T-cell (primary cell): ENCODE results near the gene PTPRD. TPM values are rescaled to one million over a fixed set of nuclear protein-coding genes. Genes with fewer than 3 reads are reported as not detected.
"Not testable (repeated sequence)": the region's sequence is repeated elsewhere in the genome, so short reads cannot be mapped to it uniquely, and the experiment has no call there.

ENCODE experiments used
- ATAC-seq, 4 experiments: fragments of 200-7000 bp in 3 of 4; fragments of 150-1000 bp in 1 of 4; cut with Tn5 transposase; replicated peaks in 1 of 4; 1 replicate in 3 of 4; 2 replicates in 1 of 4; pipeline ENCODE4 v1.10.0; 2021; ENCODE audit warnings: moderate library complexity in 3 of 4, mild to moderate bottlenecking in 2 of 4, moderate number of reproducible peaks in 1 of 4
- CTCF ChIA-PET, 2 donors: fragments of 300-600 bp; sonication (Branson Sonifier 250); formaldehyde crosslinking; loops; one replicate each; lab custom pipeline; 2022; ENCODE audit warnings: antibody characterized with exemption in 2 of 2; lab: Charles Lee
- POLR2A ChIA-PET, 2 donors: fragments of 300-600 bp; sonication (Branson Sonifier 250); formaldehyde crosslinking; loops; one replicate each; lab custom pipeline; 2022; ENCODE audit warnings: antibody characterized with exemption in 2 of 2; lab: Charles Lee
- DNase-seq, 35 experiments: peaks; one replicate each; pipeline versions ENCODE4 v3.0.0 to v3.0.0-alpha.2; 2013 to 2023
- H3K27ac ChIP-seq: one replicate; pipeline ENCODE4 v1.5.1; 2013; ENCODE audit warnings: low read length
- H3K27me3 ChIP-seq, 2 experiments: replicated peaks in 1 of 2; 1 replicate in 1 of 2; 2 replicates in 1 of 2; pipeline versions ENCODE4 v1.6.1 to v1.7.0; 2013; ENCODE audit warnings: low read length in 1 of 2, mixed read lengths in 1 of 2; ENCODE audit not compliant: control insufficient read depth in 2 of 2, insufficient read depth in 2 of 2; ENCODE audit errors: extremely low read depth in 1 of 2
- H3K36me3 ChIP-seq, 2 donors: 1 replicate in 1 of 2; 2 replicates in 1 of 2; pipeline versions ENCODE4 v1.6.1 to v1.7.0; 2013; ENCODE audit warnings: low read length in 1 of 2; ENCODE audit not compliant: control insufficient read depth in 2 of 2, insufficient read depth in 1 of 2; ENCODE audit errors: extremely low read depth in 1 of 2
- H3K4me1 ChIP-seq, 2 experiments: 1 replicate in 1 of 2; 2 replicates in 1 of 2; pipeline versions ENCODE4 v1.6.1 to v1.7.0; 2013; ENCODE audit warnings: low read length in 2 of 2, mixed read lengths in 1 of 2; ENCODE audit not compliant: insufficient read depth in 2 of 2, control insufficient read depth in 1 of 2; ENCODE audit errors: extremely low read depth in 1 of 2
- H3K4me3 ChIP-seq, 2 donors: 1 replicate in 1 of 2; 2 replicates in 1 of 2; pipeline versions ENCODE4 v1.5.1 to v1.7.0; 2013; ENCODE audit warnings: mild to moderate bottlenecking in 2 of 2, low read length in 1 of 2, moderate library complexity in 1 of 2; ENCODE audit not compliant: control insufficient read depth in 1 of 2; ENCODE audit errors: extremely low read depth in 1 of 2
- H3K9me3 ChIP-seq: 2 replicates; pipeline ENCODE4 v1.7.0; 2013
- H3K27ac Mint-ChIP-seq, 2 donors: one replicate each; pipeline ENCODE4 v1.8.0; 2020 to 2021; ENCODE audit warnings: mild to moderate bottlenecking in 2 of 2, mixed read lengths in 2 of 2
- H3K27me3 Mint-ChIP-seq, 2 donors: one replicate each; pipeline ENCODE4 v1.8.0; 2021 to 2022; ENCODE audit warnings: mixed read lengths in 2 of 2
- H3K36me3 Mint-ChIP-seq: one replicate; pipeline ENCODE4 v1.8.0; 2021; ENCODE audit warnings: mixed read lengths
- H3K4me1 Mint-ChIP-seq, 3 donors: one replicate each; pipeline ENCODE4 v1.8.0; 2020 to 2022; ENCODE audit warnings: mixed read lengths in 3 of 3, mild to moderate bottlenecking in 1 of 3
- H3K4me3 Mint-ChIP-seq, 3 donors: one replicate each; pipeline ENCODE4 v1.8.0; 2020 to 2022; ENCODE audit warnings: mild to moderate bottlenecking in 3 of 3, mixed read lengths in 3 of 3, moderate library complexity in 3 of 3
- H3K9me3 Mint-ChIP-seq, 3 donors: one replicate each; pipeline ENCODE4 v1.8.0; 2020 to 2022; ENCODE audit warnings: mixed read lengths in 3 of 3
- WGBS: methylation state at CpG from one replicate; pipeline ENCODE4 v1.1.5; 2013; ENCODE audit warnings: missing lambda C conversion rate; ENCODE audit not compliant: insufficient coverage; 5-methylcytosine and 5-hydroxymethylcytosine counted together
- total RNA-seq, 35 experiments: library from RNA in 6 of 35; stranded (reverse) in 6 of 35; fragments of 120-200 nt in 1 of 35; gene quantifications; one replicate each; pipeline versions ENCODE4 v1.2.1 to v1.2.4 and lab custom pipeline; 2013 to 2026

PTPRD gene
- total RNA-seq, 5 donors from 2014 or later (not counting 1 experiment from before 2014, with no cell fraction given): 0.13 to 0.61 (median 0.38) TPM; not detected in 2

DNA sequence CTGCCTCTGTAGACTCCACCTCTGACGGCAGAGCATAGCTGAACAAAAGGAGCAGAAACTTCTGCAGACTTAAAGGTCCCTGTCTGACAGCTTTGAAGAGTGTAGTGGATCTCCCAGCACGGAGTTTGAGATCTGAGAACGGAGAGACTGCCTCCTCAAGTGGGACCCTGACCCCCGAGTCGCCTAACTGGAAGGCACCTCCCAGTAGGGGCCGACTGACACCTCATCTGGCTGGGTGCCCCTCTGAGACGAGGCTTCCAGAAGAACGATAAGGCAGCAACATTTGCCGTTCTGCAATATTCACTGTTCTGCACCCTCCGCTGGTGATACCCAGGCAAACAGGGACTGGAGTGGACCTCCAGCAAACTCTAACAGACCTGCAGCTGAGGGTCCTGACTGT is 1186.3 kb downstream of the PTPRD start:
- H3K4me1 Mint-ChIP-seq, H3K36me3 Mint-ChIP-seq, H3K4me3 ChIP-seq, H3K36me3 ChIP-seq, H3K27me3 Mint-ChIP-seq, H3K27me3 ChIP-seq, H3K9me3 Mint-ChIP-seq, POLR2A ChIA-PET, H3K4me1 ChIP-seq, H3K4me3 Mint-ChIP-seq, H3K27ac ChIP-seq, ATAC-seq, CTCF ChIA-PET, DNase-seq, H3K27ac Mint-ChIP-seq, H3K9me3 ChIP-seq: not testable (repeated sequence)
- WGBS: 83% methylated on average over 8 of the region's 10 CpGs

DNA sequence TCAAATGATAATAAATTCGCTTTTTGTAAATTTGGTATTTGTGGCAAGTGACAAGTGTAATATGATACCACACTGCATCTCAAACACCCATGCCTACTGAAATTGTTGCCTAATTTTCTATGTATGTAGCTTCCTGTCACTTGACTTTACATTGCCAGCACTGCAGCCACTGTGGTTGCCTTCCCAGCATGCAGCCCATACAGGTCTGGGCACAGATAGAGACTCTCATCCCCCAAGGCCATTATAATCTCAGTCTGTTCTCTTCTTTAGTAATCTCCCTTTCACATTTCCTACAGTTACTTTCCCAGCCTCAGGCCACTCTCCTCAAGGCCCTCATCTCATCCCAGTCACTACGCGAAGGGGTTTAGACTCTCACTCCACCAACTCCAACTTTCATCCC is 1200.6 kb downstream of the PTPRD start:
- Mint-ChIP-seq H3K27me3 (no peaks in the 10 kb centered on the region), H3K9me3 (peaks cover 0 to 3% (median 0%) of the 10 kb centered on the region in 3 donors), H3K4me1 (no peaks in the 10 kb centered on the region), H3K27ac (no peak overlapping the region), H3K36me3 (no peaks in the 10 kb centered on the region), H3K4me3 (no peak overlapping the region)
- Histone ChIP-seq H3K27me3 (no peaks in the 10 kb centered on the region), H3K27ac (no peak overlapping the region), H3K4me3 (no peak overlapping the region), H3K9me3 (no peaks in the 10 kb centered on the region), H3K4me1 (no peaks in the 10 kb centered on the region), H3K36me3 (no peaks in the 10 kb centered on the region)
- ChIA-PET POLR2A (interaction anchor here in 1 of 2 donors (0.7 kb wide), 1 partner anchor 18 kb away, joined by 7 read pairs; no protein-coding TSS in a partner anchor), CTCF (no interaction called here)
- ATAC-seq (no peak), DNase-seq (no peak)
- no CpG with 5 or more reads among the region's 3 CpGs for WGBS

- Mint-ChIP-seq H3K9me3 (peaks cover 0 to 3% (median 0%) of the 10 kb centered on the region in 3 donors), H3K36me3 (no peaks in the 10 kb centered on the region), H3K4me1 (no peaks in the 10 kb centered on the region), H3K4me3 (no peak overlapping the region), H3K27ac (no peak overlapping the region), H3K27me3 (no peaks in the 10 kb centered on the region)
- no peak for ATAC-seq
- POLR2A ChIA-PET: no interaction called here
- CTCF ChIA-PET: no interaction called here
- Histone ChIP-seq H3K9me3 (no peaks in the 10 kb centered on the region), H3K27me3 (no peaks in the 10 kb centered on the region), H3K4me1 (no peaks in the 10 kb centered on the region), H3K36me3 (no peaks in the 10 kb centered on the region), H3K4me3 (no peak overlapping the region), H3K27ac (no peak overlapping the region)
- DNase-seq: no peak
- no CpG with 5 or more reads among the region's 4 CpGs for WGBS
Observed at GRCh38 chr9:9410736-9411135, 1202.1 kb downstream of the PTPRD start.

GRCh38 chr9:9399982-9400381 is 1212.8 kb downstream of the PTPRD start:
- no peaks in the 10 kb centered on the region for H3K4me1 ChIP-seq
- no peaks in the 10 kb centered on the region for H3K9me3 ChIP-seq
- no peaks in the 10 kb centered on the region for H3K4me1 Mint-ChIP-seq
- H3K36me3 ChIP-seq: no peaks in the 10 kb centered on the region
- H3K9me3 Mint-ChIP-seq: peaks cover 7 to 13% (median 10%) of the 10 kb centered on the region in 3 donors
- no CpG with 5 or more reads among the region's 2 CpGs for WGBS
- H3K4me3 ChIP-seq: no peak overlapping the region
- no peak overlapping the region for H3K27ac ChIP-seq
- ChIA-PET POLR2A (no interaction called here), CTCF (no interaction called here)
- no peak overlapping the region for H3K4me3 Mint-ChIP-seq
- H3K27me3 ChIP-seq: no peaks in the 10 kb centered on the region
- DNase-seq: no peak
- H3K27ac Mint-ChIP-seq: no peak overlapping the region
- H3K36me3 Mint-ChIP-seq: no peaks in the 10 kb centered on the region
- H3K27me3 Mint-ChIP-seq: no peaks in the 10 kb centered on the region
- no peak for ATAC-seq

DNA sequence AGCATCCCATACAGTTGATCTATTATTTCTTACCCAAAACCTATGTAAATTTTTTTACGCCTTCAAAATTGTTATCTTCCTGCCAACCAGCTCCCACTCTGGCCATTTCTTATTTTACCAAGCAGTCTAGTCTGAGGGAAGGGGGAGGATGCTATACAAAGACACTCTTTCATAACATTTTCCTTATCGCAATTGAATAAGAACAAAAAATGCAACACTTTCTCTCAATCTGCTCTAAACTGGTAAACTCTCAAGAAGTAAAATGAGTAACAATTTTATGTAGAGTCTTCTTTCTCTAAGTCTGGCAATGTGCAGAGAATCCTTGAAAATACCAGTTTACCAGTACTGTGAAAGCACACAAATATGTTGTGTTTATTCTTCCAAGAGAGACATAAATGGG is 1216.3 kb downstream of the PTPRD start:
- POLR2A ChIA-PET: no interaction called here
- Histone ChIP-seq H3K9me3 (no peaks in the 10 kb centered on the region), H3K4me3 (no peak overlapping the region), H3K36me3 (no peaks in the 10 kb centered on the region), H3K4me1 (no peaks in the 10 kb centered on the region), H3K27ac (no peak overlapping the region), H3K27me3 (no peaks in the 10 kb centered on the region)
- Mint-ChIP-seq H3K27ac (no peak overlapping the region), H3K4me3 (no peak overlapping the region), H3K27me3 (no peaks in the 10 kb centered on the region), H3K36me3 (no peaks in the 10 kb centered on the region), H3K9me3 (peaks cover 0 to 10% (median 2%) of the 10 kb centered on the region in 3 donors), H3K4me1 (no peaks in the 10 kb centered on the region)
- CTCF ChIA-PET: no interaction called here
- no CpG with 5 or more reads among the region's 2 CpGs for WGBS
- ATAC-seq (no peak), DNase-seq (no peak)

DNA sequence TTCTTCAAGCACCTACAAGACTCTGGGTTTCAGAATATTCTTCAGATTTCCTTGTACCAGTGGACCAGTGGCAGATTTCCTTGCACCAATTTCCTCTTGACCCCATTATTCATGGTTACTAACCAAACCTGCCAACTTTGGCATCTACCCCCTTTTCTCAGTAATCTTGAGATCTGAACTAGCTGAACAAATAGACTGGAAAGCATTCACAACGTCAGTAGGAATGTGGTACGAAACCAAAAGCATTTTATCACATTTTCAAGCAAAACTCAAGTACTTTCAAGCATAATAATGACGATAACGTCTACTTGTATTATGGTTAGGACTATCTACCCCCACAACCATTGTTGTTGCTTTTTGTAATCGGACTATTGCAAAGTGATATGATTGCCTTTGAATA is 1217.3 kb downstream of the PTPRD start:
- WGBS: 40% methylated on average over 1 of the region's 5 CpGs
- CTCF ChIA-PET: no interaction called here
- ATAC-seq: no peak

GRCh38 chr9:9392755-9393154 is 1220.0 kb downstream of the PTPRD start:
- Mint-ChIP-seq H3K4me1 (no peaks in the 10 kb centered on the region), H3K27ac (no peak overlapping the region), H3K9me3 (peaks cover 0 to 10% (median 4%) of the 10 kb centered on the region in 3 donors), H3K4me3 (no peak overlapping the region), H3K36me3 (no peaks in the 10 kb centered on the region), H3K27me3 (no peaks in the 10 kb centered on the region)
- H3K9me3 ChIP-seq: no peaks in the 10 kb centered on the region
- no peak for DNase-seq
- no peak for ATAC-seq
- WGBS: no CpG with 5 or more reads among the region's 3 CpGs
- POLR2A ChIA-PET: interaction anchor here in 1 of 2 donors (0.7 kb wide), 1 partner anchor 640 kb away, joined by 3 read pairs; no protein-coding TSS in a partner anchor
- CTCF ChIA-PET: no interaction called here
- no peaks in the 10 kb centered on the region for H3K36me3 ChIP-seq
- no peaks in the 10 kb centered on the region for H3K27me3 ChIP-seq
- H3K27ac ChIP-seq: no peak overlapping the region
- H3K4me3 ChIP-seq: no peak overlapping the region
- no peaks in the 10 kb centered on the region for H3K4me1 ChIP-seq

More for the DNA sequence above, 1217.3 kb downstream of the PTPRD start:
- no peaks in the 10 kb centered on the region for H3K4me1 ChIP-seq
- Mint-ChIP-seq H3K27ac (no peak overlapping the region), H3K27me3 (no peaks in the 10 kb centered on the region), H3K4me3 (no peak overlapping the region), H3K36me3 (no peaks in the 10 kb centered on the region), H3K4me1 (no peaks in the 10 kb centered on the region), H3K9me3 (peaks cover 0 to 10% (median 2%) of the 10 kb centered on the region in 3 donors)
- no peak overlapping the region for H3K27ac ChIP-seq
- H3K9me3 ChIP-seq: no peaks in the 10 kb centered on the region
- no peaks in the 10 kb centered on the region for H3K36me3 ChIP-seq
- DNase-seq: no peak
- POLR2A ChIA-PET: no interaction called here
- H3K4me3 ChIP-seq: no peak overlapping the region
- H3K27me3 ChIP-seq: no peaks in the 10 kb centered on the region
